Type B pancreatic cell (in vitro differentiated cells): ENCODE measurements around the gene SLC37A2. TPM values are rescaled to one million over a fixed set of nuclear protein-coding genes. Genes with fewer than 3 reads are reported as not detected.
A peak's percentile ranks its signal among the peaks of the same experiment; 100 is the strongest.

Source experiments
- DNase-seq: peaks from one replicate; pipeline ENCODE4 v3.0.0; 2021; ENCODE audit warnings: mixed read lengths; ENCODE audit not compliant: unreplicated experiment; ENCODE audit errors: extremely low spot score
- H3K27ac Mint-ChIP-seq: 2 replicates; pipeline ENCODE4 v1.8.0; 2021; ENCODE audit warnings: mild to moderate bottlenecking, mixed read lengths
- H3K27me3 Mint-ChIP-seq: 2 replicates; pipeline ENCODE4 v1.8.0; 2021; ENCODE audit warnings: mixed read lengths
- H3K36me3 Mint-ChIP-seq: 2 replicates; pipeline ENCODE4 v1.8.0; 2021; ENCODE audit warnings: mixed read lengths
- H3K4me1 Mint-ChIP-seq: one replicate; pipeline ENCODE4 v1.8.0; 2021; ENCODE audit warnings: mixed read lengths; ENCODE audit not compliant: unreplicated experiment
- H3K4me3 Mint-ChIP-seq: 2 replicates; pipeline ENCODE4 v1.8.0; 2021; ENCODE audit warnings: mild to moderate bottlenecking, mixed read lengths
- H3K9me3 Mint-ChIP-seq: 2 replicates; pipeline ENCODE4 v1.8.0; 2021; ENCODE audit warnings: mixed read lengths
- total RNA-seq: library from RNA; stranded (reverse); gene quantifications from 2 replicates; pipeline ENCODE4 v1.2.1, GENCODE V29; 2021; ENCODE audit warnings: low replicate concordance
- TF ChIP-seq, protein P1 (sequence below): fragments of 200-600 bp; sonication (generic); conservative IDR thresholded peaks from 2 replicates; pipeline ENCODE4 v1.5.0; 2021; ENCODE audit warnings: antibody characterized with exemption, mild to moderate bottlenecking

SLC37A2 gene
- total RNA-seq, 1 donor from 2014 or later = 1.3 TPM

DNA sequence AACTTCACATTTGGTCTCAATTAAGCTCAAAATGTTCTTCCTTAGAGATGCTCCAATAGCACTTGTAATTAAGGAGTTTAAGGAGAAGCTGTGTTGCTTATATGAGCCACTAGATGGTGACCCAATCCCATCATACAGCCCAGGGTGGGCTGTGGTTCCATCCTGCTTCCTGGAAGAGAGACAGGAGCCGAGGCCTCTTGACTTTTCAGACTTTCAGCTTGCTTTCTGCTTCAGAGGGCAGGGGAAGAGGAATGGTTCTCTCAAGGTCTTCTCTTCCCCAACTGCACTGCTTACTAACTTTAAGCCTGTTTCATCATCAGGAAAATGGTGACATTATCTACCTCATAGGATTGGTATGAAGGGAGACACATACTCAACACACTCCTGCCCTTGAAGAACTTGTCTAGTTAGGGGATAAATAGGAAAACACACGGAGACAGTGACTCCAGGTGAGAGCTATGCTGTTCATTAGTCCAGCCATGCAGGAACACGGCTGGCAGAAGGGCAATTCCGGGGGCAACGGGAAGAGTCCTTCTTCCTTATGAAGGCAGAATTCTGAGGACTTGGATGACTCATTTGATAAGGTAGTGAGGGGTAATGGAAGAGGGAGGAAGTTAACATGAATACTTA lies 28.3 kb downstream of the SLC37A2 start:
- no peak for DNase-seq
- Mint-ChIP-seq H3K27ac (peak overlapping the region; percentile 92), H3K9me3 (no peaks in the 10 kb centered on the region)

DNA sequence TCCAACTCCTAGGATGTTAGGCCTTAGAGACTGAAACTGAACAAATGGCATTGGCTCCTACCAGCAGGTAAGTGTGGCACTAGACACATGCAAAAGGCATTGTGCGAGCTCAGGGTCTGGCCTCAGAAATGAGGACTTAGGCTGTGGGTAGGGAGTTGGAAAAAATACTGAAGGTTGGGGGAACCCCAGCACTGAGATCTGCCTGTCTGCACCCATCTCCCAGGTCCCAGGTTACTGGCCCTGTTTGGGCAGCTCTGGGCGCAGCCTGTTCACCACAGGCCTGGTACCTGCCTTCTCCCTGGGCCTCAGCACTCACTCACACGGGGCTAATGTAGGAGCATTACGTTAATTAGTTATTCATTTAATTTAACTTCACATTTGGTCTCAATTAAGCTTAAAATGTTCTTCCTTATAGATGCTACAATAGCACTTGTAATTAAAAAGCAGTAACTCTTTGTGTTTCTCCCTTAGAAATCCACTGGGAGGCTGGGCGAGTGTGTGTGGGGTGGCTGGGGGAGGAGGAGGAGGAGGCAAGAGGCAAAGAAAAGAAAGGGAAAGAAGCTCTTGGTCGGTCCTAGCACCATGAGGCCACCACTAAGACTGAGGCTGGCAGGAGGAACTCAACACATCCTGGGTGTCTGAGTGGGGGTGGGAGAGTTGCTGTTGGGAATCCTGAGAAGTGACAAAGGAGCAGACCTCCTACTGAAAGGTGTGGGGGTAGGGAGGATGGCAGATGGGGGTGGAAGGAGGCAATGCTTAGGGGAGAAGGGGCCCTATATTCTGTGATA lies 29.0 kb downstream of the SLC37A2 start:
- Mint-ChIP-seq H3K27me3 (no peaks in the 10 kb centered on the region), H3K9me3 (no peaks in the 10 kb centered on the region), H3K4me3 (no peak overlapping the region), H3K27ac (peak overlapping the region; percentile 92), H3K36me3 (peaks cover 8% of the 10 kb centered on the region), H3K4me1 (peaks cover 13% of the 10 kb centered on the region)
- TF ChIP-seq, protein P1, sequence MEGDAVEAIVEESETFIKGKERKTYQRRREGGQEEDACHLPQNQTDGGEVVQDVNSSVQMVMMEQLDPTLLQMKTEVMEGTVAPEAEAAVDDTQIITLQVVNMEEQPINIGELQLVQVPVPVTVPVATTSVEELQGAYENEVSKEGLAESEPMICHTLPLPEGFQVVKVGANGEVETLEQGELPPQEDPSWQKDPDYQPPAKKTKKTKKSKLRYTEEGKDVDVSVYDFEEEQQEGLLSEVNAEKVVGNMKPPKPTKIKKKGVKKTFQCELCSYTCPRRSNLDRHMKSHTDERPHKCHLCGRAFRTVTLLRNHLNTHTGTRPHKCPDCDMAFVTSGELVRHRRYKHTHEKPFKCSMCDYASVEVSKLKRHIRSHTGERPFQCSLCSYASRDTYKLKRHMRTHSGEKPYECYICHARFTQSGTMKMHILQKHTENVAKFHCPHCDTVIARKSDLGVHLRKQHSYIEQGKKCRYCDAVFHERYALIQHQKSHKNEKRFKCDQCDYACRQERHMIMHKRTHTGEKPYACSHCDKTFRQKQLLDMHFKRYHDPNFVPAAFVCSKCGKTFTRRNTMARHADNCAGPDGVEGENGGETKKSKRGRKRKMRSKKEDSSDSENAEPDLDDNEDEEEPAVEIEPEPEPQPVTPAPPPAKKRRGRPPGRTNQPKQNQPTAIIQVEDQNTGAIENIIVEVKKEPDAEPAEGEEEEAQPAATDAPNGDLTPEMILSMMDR = no peak
- DNase-seq = no peak

More for the DNA sequence above, 28.3 kb downstream of the SLC37A2 start:
- H3K4me3 Mint-ChIP-seq = no peak overlapping the region
- TF ChIP-seq, protein P1 = peak; percentile 95
- peaks cover 8% of the 10 kb centered on the region for H3K36me3 Mint-ChIP-seq
- H3K27me3 Mint-ChIP-seq = no peaks in the 10 kb centered on the region
- peaks cover 13% of the 10 kb centered on the region for H3K4me1 Mint-ChIP-seq

DNA sequence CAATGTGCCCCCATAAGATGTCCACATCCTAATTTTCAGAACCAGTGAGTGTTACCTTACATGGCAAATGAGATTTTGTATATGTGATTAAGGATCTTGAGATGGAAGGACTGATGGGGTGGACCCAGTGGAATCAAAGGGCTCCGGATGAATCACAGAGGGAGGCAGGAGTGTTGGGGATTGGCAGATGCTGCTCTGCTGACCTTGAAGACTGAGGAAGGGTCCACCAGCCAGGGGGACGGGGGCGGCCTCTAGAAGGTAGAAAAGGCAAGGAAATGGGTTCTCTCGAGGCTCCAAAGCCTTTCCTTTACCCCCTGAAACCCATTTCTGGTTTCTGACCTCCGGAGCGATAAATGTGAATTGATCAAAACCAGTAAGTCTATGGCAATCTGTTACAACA lies 29.6 kb downstream of the SLC37A2 start:
- Mint-ChIP-seq H3K27me3 (no peaks in the 10 kb centered on the region), H3K9me3 (no peaks in the 10 kb centered on the region), H3K36me3 (peaks cover 12% of the 10 kb centered on the region), H3K4me3 (no peak overlapping the region), H3K4me1 (peaks cover 13% of the 10 kb centered on the region), H3K27ac (no peak overlapping the region)
- TF ChIP-seq, protein P1 = no peak
- DNase-seq = no peak

- H3K4me3 Mint-ChIP-seq = no peak overlapping the region
- TF ChIP-seq, protein P1 = no peak
- no peaks in the 10 kb centered on the region for H3K9me3 Mint-ChIP-seq
- DNase-seq = no peak
- H3K27me3 Mint-ChIP-seq = no peaks in the 10 kb centered on the region
- H3K27ac Mint-ChIP-seq = no peak overlapping the region
- peaks cover 15% of the 10 kb centered on the region for H3K36me3 Mint-ChIP-seq
- peaks cover 13% of the 10 kb centered on the region for H3K4me1 Mint-ChIP-seq
Observed at GRCh38 chr11:125093502-125093901, 30.4 kb downstream of the SLC37A2 start.

- no peak overlapping the region for H3K4me3 Mint-ChIP-seq
Observed at GRCh38 chr11:125094731-125095130, 31.6 kb downstream of the SLC37A2 start.

More at GRCh38 chr11:125094731-125095130, 31.6 kb downstream of the SLC37A2 start:
- TF ChIP-seq, protein P1 = no peak
- DNase-seq = no peak
- H3K36me3 Mint-ChIP-seq = peaks cover 15% of the 10 kb centered on the region
- H3K27me3 Mint-ChIP-seq = no peaks in the 10 kb centered on the region
- no peaks in the 10 kb centered on the region for H3K9me3 Mint-ChIP-seq
- no peak overlapping the region for H3K27ac Mint-ChIP-seq
- peaks cover 13% of the 10 kb centered on the region for H3K4me1 Mint-ChIP-seq
